DOHH2 (cell line): ENCODE measurements around the gene NCF2.

Experiments
- H3F3A ChIP-seq: fragments of 200-600 bp; sonication (generic), shearing (Covaris generic); 2 replicates; pipeline ENCODE4 v1.6.0; 2016; ENCODE audit warnings: antibody characterized with exemption, mild to moderate bottlenecking; ENCODE audit not compliant: control insufficient read depth, insufficient read depth
- H3K27ac ChIP-seq: fragments of 200-600 bp; sonication (generic); 2 replicates; pipeline ENCODE4 v1.5.1; 2014; ENCODE audit warnings: low read depth, mild to moderate bottlenecking, low read length, moderate library complexity
- H3K27me3 ChIP-seq: fragments of 200-600 bp; sonication (generic); 2 replicates; pipeline ENCODE4 v1.6.1; 2014; ENCODE audit warnings: mild to moderate bottlenecking, low read length, mixed read lengths; ENCODE audit not compliant: control insufficient read depth
- H3K36me3 ChIP-seq: fragments of 200-600 bp; sonication (generic); 2 replicates; pipeline ENCODE4 v1.6.1; 2014; ENCODE audit warnings: mild to moderate bottlenecking, low read length, moderate library complexity, mixed read lengths; ENCODE audit not compliant: control insufficient read depth
- H3K4me1 ChIP-seq: fragments of 200-600 bp; sonication (generic); 2 replicates; pipeline ENCODE4 v1.6.1; 2014; ENCODE audit warnings: mild to moderate bottlenecking, low read length, mixed read lengths; ENCODE audit not compliant: control insufficient read depth
- H3K4me2 ChIP-seq: fragments of 200-600 bp; sonication (generic); 2 replicates; pipeline ENCODE4 v1.6.0; 2014; ENCODE audit warnings: mild to moderate bottlenecking, low read length, moderate library complexity
- H3K4me3 ChIP-seq: fragments of 200-600 bp; sonication (generic); 2 replicates; pipeline ENCODE4 v1.5.1; 2014; ENCODE audit warnings: mild to moderate bottlenecking, low read length, mixed read lengths
- H3K79me2 ChIP-seq: fragments of 200-600 bp; sonication (generic); 2 replicates; pipeline ENCODE4 v1.6.1; 2014; ENCODE audit warnings: mild to moderate bottlenecking, low read length, mixed read lengths; ENCODE audit not compliant: control insufficient read depth
- H3K9me2 ChIP-seq: fragments of 200-600 bp; sonication (generic); replicated peaks from 2 replicates; pipeline ENCODE4 v1.6.1; 2014; ENCODE audit warnings: mild to moderate bottlenecking, low read length, mixed read lengths; ENCODE audit not compliant: control insufficient read depth
- H3K9me3 ChIP-seq: fragments of 200-600 bp; sonication (generic); 2 replicates; pipeline ENCODE4 v1.6.1; 2014; ENCODE audit warnings: antibody characterized with exemption, low read length, mixed read lengths; ENCODE audit not compliant: control insufficient read depth, insufficient read depth
- H4K20me1 ChIP-seq: fragments of 200-600 bp; sonication (generic); 2 replicates; pipeline ENCODE4 v1.6.0; 2014; ENCODE audit warnings: low read depth, mild to moderate bottlenecking, antibody characterized with exemption, low read length, moderate library complexity; ENCODE audit not compliant: control insufficient read depth, insufficient read depth
- EZH2phosphoT487 ChIP-seq: fragments of 200-600 bp; sonication (generic); IDR thresholded peaks from 2 replicates; pipeline ENCODE4 v1.6.1; 2017; ENCODE audit warnings: borderline replicate concordance, mild to moderate bottlenecking, antibody characterized with exemption, low read length, moderate library complexity, mixed read lengths
- TF ChIP-seq, protein P1 (sequence below): fragments of 200-600 bp; sonication (generic); IDR thresholded peaks from one replicate; pipeline ENCODE4 v1.5.1; 2014; ENCODE audit warnings: antibody characterized with exemption, mild to moderate bottlenecking, low read depth, low read length; ENCODE audit not compliant: poor library complexity, severe bottlenecking

NCF2 gene

GRCh38 chr1:183520379-183520778, 69.9 kb downstream of the NCF2 start:
- no peaks in the 10 kb centered on the region for H3K9me3 ChIP-seq

GRCh38 chr1:183517401-183517800, 72.9 kb downstream of the NCF2 start:
- Histone ChIP-seq H3K4me3 (no peak overlapping the region), H4K20me1 (no peaks in the 10 kb centered on the region), H3K4me2 (no peak overlapping the region), H3K4me1 (no peaks in the 10 kb centered on the region), H3F3A (no peaks in the 10 kb centered on the region; the same call in 1 of the 2 replicates), H3K9me2 (no peaks in the 10 kb centered on the region), H3K27ac (no peak overlapping the region), H3K27me3 (no peaks in the 10 kb centered on the region), H3K9me3 (no peaks in the 10 kb centered on the region), H3K36me3 (peaks cover 65% of the 10 kb centered on the region), H3K79me2 (peaks cover 9% of the 10 kb centered on the region)
- TF ChIP-seq EZH2phosphoT487: no peak
- TF ChIP-seq, protein P1, sequence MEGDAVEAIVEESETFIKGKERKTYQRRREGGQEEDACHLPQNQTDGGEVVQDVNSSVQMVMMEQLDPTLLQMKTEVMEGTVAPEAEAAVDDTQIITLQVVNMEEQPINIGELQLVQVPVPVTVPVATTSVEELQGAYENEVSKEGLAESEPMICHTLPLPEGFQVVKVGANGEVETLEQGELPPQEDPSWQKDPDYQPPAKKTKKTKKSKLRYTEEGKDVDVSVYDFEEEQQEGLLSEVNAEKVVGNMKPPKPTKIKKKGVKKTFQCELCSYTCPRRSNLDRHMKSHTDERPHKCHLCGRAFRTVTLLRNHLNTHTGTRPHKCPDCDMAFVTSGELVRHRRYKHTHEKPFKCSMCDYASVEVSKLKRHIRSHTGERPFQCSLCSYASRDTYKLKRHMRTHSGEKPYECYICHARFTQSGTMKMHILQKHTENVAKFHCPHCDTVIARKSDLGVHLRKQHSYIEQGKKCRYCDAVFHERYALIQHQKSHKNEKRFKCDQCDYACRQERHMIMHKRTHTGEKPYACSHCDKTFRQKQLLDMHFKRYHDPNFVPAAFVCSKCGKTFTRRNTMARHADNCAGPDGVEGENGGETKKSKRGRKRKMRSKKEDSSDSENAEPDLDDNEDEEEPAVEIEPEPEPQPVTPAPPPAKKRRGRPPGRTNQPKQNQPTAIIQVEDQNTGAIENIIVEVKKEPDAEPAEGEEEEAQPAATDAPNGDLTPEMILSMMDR: no peak

More at GRCh38 chr1:183520379-183520778, 69.9 kb downstream of the NCF2 start:
- TF ChIP-seq, protein P1: no peak
- no peak for TF ChIP-seq EZH2phosphoT487
- no peaks in the 10 kb centered on the region for H3K79me2 ChIP-seq
- H3F3A ChIP-seq: no peaks in the 10 kb centered on the region
- no peak overlapping the region for H3K4me3 ChIP-seq
- no peak overlapping the region for H3K4me2 ChIP-seq
- H3K36me3 ChIP-seq: peaks cover 81% of the 10 kb centered on the region
- H3K4me1 ChIP-seq: no peaks in the 10 kb centered on the region
- no peak overlapping the region for H3K27ac ChIP-seq
- no peaks in the 10 kb centered on the region for H3K27me3 ChIP-seq
- no peaks in the 10 kb centered on the region for H4K20me1 ChIP-seq
- H3K9me2 ChIP-seq: no peaks in the 10 kb centered on the region

DNA sequence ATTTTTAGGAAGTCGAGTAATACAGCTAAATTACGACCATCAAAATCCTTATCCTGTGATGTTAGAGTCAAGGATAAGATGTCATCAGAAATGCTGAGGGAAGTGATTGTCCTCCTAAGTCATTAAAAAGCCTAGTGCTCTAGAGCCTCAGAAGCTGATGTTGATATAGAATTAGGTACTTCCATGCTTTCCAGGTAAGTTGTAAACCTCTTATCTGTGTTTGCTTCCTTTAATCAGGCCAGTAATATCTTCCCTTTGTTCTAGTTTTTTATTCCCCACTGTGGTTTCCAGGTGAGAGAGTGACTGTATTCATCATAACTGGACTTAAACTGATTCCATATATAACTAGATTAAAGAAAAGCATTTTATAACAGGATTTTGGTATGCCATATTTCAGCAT, 73.5 kb downstream of the NCF2 start:
- Histone ChIP-seq H3K4me3 (no peak overlapping the region), H3K4me2 (no peak overlapping the region), H3K79me2 (peaks cover 15% of the 10 kb centered on the region), H3K36me3 (peaks cover 62% of the 10 kb centered on the region), H3K9me3 (no peaks in the 10 kb centered on the region), H4K20me1 (peaks cover 4% of the 10 kb centered on the region; the same call in 1 of the 2 replicates), H3F3A (no peaks in the 10 kb centered on the region; the same call in 1 of the 2 replicates), H3K9me2 (no peaks in the 10 kb centered on the region), H3K4me1 (no peaks in the 10 kb centered on the region), H3K27ac (no peak overlapping the region), H3K27me3 (no peaks in the 10 kb centered on the region)
- TF ChIP-seq, protein P1: no peak
- TF ChIP-seq EZH2phosphoT487: no peak
